Gastroesophageal sphincter (tissue), 3 donors: ENCODE data around the gene SDF4.

Experiments used
- EP300 ChIP-seq: sonication (generic); formaldehyde crosslinking; IDR thresholded peaks from one replicate; pipeline ENCODE4 v1.6.1; 2017; ENCODE audit warnings: antibody characterized with exemption, mild to moderate bottlenecking
- POLR2A ChIP-seq, 2 donors: fragments of 450-650 bp; IDR thresholded peaks; one replicate each; pipeline ENCODE4 v1.6.1; 2017; ENCODE audit warnings: antibody characterized with exemption in 2 of 2, mild to moderate bottlenecking in 2 of 2, moderate library complexity in 1 of 2
- POLR2AphosphoS5 ChIP-seq: sonication (generic); formaldehyde crosslinking; IDR thresholded peaks from one replicate; pipeline ENCODE4 v1.6.1; 2017; ENCODE audit warnings: antibody characterized with exemption
- TF ChIP-seq, protein P1 (sequence below), 4 experiments: fragments of 200-600 bp in 2 of 4; fragments of 450-650 bp in 2 of 4; sonication (generic) in 1 of 4; IDR thresholded peaks; one replicate each; pipeline ENCODE4 v1.5.1; 2017 to 2019; ENCODE audit warnings: antibody characterized with exemption in 4 of 4, mild to moderate bottlenecking in 2 of 4, moderate library complexity in 2 of 4

- TF ChIP-seq, protein P1, sequence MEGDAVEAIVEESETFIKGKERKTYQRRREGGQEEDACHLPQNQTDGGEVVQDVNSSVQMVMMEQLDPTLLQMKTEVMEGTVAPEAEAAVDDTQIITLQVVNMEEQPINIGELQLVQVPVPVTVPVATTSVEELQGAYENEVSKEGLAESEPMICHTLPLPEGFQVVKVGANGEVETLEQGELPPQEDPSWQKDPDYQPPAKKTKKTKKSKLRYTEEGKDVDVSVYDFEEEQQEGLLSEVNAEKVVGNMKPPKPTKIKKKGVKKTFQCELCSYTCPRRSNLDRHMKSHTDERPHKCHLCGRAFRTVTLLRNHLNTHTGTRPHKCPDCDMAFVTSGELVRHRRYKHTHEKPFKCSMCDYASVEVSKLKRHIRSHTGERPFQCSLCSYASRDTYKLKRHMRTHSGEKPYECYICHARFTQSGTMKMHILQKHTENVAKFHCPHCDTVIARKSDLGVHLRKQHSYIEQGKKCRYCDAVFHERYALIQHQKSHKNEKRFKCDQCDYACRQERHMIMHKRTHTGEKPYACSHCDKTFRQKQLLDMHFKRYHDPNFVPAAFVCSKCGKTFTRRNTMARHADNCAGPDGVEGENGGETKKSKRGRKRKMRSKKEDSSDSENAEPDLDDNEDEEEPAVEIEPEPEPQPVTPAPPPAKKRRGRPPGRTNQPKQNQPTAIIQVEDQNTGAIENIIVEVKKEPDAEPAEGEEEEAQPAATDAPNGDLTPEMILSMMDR (IDR thresholded peaks at IDR 0.05): no peak
- no peak for TF ChIP-seq POLR2A (IDR thresholded peaks at IDR 0.05)
- no peak for TF ChIP-seq POLR2AphosphoS5
- no peak for TF ChIP-seq EP300
Observed at GRCh38 chr1:1187938-1188337, 43.9 kb downstream of the SDF4 start.
